Peyer's patch (tissue), 4 donors: ENCODE data around the gene FAM170B.

Source experiments
- CTCF ChIP-seq, 6 experiments: fragments of 450-650 bp in 4 of 6; fragments of 200-600 bp in 2 of 6; sonication (generic) in 1 of 6; IDR thresholded peaks; one replicate each; pipeline ENCODE4 v1.5.1; 2017 to 2019; ENCODE audit warnings: antibody characterized with exemption in 6 of 6, mild to moderate bottlenecking in 3 of 6, moderate library complexity in 1 of 6
- POLR2A ChIP-seq, 2 donors: fragments of 450-650 bp; IDR thresholded peaks; one replicate each; pipeline ENCODE4 v1.5.1; 2017; ENCODE audit warnings: antibody characterized with exemption in 2 of 2, mild to moderate bottlenecking in 2 of 2, moderate library complexity in 2 of 2

GRCh38 chr10:49171326-49172060, 37.7 kb upstream of the FAM170B start:
- no peak for TF ChIP-seq CTCF (IDR thresholded peaks at IDR 0.05)
- TF ChIP-seq POLR2A (IDR thresholded peaks at IDR 0.05), result no peak
